Stimulated activated CD4-positive, alpha-beta T cell treated with anti-CD3 and anti-CD28 coated beads, Interleukin-1b, Interleukin-23, amount 100 ng/mL, for 4 hours (primary cell): Measurements from ENCODE around the gene C1orf21.

Experiments
- DNase-seq, 2 donors: peaks; one replicate each; pipeline ENCODE4 v3.0.0-alpha.2; 2020; ENCODE audit warnings: low read depth in 2 of 2

C1orf21 gene

DNA sequence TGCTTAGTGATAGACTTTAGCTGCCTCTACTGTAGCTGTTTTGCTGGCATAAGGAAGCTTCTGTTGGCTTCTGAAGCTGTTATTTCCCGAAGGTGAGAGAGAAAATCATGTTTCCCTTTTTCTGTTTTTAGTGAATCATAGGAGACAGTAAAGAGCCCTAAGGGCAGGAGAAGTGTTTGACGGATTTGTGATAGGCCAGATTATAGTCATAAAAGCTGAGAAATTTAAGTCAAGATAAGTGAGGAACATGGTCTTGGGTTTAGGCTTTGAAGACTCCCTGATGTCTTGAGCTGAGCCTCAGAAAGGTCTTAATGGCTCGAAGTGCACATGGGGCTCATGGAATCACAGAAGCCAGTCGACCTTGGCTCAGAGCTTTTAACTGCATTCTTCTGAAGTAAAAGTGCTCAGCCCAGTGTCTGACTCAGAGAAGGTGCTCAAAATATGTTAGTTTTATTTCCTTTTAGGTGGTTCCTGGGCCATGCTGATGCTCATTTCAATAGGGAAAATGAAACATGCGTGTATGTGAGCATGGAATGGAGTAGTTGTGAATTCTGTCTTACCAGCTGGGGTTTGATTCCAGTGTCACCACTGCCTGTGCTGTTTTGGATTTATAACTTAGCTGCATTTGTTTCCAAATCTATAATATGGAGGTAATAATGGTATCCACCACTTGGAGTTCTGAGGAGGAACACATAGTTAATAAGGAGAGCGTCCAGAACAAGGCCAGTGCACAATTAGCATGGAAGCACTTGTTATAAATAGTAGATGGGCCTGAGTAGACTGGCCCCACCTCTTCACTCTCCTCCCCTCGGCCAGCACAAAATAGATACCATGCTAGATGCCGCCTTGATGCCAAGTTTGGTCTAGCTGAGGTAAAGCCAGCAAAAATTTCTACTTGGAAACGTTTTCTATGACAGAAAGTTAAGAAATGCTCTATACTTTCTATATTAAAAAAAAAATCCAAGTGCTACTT lies 99.2 kb downstream of the C1orf21 start:
- DNase-seq: no peak

DNA sequence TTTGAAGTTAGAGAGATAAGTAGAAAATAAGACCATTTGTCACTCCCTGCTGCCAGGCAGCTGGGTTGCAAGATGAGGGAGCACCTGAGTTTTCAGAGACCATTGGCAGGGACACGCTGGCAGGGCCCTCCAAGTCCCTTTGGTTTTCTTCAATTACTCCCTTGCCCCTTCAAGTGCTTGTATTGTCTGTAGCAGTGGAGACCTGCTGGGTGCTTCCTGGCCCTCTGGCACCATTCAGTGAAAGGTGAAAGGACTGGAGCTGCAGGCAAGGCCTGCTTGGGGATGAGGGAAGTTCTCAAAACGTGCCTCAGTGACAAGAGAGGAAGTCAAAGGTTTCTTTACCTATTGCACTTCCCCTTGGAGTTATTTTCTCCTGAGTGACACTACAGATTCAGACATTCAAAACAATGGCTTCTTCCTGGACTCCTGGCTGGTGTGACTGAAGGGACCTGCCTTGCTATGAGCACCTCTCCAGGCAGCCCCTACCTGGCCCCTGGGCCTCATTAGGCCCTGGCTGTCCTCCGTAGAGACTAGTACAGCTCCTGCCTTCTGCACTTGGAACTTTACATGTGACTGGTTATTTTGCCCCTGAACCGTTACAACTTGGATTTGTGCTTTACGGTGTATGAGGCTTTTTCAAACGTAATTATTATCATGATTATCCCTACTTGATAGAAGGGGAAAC lies 100.1 kb downstream of the C1orf21 start:
- DNase-seq: no peak

DNA sequence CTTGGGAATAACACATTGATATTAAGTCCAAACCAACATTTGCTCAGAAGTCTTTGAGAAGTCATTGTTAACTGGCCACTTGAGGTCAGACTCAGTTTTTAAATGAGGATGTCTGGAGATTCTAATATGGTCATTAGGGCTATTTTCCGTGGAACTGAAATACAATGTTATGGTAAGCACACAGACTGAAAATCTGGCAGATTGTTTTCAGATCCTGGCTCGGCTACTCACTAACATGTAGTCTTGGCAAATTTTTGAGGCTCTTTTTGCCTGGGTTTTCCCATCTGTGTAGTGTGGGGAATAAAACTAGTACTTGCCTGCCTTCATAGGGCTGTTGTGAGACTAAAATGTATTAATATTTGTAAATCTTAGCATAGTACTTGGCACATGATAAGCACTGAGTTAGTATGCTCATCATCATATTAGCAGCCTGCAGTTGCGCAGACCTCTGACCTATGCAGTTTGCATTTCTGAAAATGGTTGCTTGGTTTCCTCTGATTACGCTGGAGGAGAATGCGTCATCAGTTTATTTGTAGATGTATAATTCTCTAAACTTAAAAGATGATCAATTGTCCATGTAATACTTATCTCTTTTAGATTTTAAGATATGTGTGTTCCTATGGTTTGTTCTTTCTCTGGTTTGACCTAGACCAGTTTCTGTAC lies 100.8 kb downstream of the C1orf21 start:
- DNase-seq: no peak

DNA sequence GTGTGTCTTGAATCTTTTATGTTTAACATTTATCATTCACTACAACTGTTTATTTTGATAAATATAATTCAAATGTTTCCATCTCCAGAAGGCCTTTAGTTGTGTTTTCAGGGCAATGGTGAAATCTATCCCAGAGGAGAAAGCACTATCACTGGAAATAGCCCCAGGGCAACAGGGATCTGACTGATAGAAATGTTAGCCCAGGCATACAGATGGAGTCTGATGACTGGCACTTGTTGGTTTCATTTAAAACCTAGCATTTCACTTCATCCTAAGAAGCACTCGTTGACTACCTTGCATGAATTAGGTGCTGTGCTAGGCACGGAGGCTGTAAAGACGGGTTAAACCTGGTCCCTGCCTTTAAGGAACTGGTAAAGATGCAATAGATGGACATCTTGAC lies 103.1 kb downstream of the C1orf21 start:
- no peak for DNase-seq

DNA sequence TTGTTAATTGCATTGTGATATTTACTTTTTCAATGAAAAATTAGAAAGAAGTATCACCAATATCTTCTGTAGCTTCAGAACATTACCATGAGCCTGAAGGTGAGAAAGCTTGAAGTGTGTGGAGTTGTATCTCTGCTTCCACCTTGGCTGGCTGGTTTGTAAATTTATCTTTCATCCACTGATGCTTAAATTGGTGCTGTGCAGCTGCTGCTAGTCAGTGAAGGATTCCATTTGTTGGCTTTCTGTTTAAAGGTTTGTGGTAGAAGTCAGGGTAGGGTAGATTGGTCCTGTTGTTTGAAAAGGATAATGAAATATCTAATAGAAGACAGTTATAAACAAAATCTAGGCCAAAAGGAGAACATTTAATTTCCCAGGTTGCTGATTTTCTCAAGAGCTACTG lies 105.7 kb downstream of the C1orf21 start:
- no peak for DNase-seq

DNA sequence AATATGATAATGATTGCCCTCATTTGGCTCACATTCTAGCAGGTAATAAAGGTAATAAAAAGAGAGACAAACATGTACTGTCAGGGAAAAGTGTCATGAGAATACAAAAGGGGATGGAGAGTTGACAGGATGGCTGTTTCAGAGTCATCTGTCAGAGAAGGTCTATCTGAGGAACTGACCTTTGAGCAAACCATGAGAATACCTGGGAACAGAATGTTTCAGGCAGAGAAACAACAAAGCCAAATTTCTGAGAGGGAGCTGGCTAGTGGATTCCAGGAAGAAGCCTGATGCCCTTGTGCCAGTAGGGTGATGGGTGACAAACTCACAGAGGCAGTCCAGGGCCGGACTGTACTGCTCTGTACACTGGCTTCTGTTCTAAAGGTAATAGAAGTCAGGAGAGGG lies 107.2 kb downstream of the C1orf21 start:
- DNase-seq: no peak

DNA sequence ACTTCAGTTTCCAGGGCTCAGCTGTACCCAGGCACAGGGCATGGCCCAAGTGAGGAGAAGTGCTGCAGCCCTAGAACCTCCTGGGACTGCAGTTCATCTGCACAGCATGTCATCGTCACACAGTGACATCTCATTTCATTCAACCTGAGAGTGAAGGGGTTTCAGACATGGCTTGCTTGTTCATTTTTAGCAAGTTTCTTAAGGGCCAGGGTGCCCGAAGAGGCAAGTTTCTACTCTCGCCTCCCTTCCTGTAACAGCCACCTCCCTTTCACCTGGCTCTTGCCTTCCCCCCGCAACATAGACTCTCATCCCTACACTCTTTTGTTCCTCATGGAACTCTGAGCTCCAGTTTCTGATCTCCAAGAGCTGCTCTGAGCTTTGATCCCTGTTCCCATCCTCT lies 108.1 kb downstream of the C1orf21 start:
- no peak for DNase-seq

DNA sequence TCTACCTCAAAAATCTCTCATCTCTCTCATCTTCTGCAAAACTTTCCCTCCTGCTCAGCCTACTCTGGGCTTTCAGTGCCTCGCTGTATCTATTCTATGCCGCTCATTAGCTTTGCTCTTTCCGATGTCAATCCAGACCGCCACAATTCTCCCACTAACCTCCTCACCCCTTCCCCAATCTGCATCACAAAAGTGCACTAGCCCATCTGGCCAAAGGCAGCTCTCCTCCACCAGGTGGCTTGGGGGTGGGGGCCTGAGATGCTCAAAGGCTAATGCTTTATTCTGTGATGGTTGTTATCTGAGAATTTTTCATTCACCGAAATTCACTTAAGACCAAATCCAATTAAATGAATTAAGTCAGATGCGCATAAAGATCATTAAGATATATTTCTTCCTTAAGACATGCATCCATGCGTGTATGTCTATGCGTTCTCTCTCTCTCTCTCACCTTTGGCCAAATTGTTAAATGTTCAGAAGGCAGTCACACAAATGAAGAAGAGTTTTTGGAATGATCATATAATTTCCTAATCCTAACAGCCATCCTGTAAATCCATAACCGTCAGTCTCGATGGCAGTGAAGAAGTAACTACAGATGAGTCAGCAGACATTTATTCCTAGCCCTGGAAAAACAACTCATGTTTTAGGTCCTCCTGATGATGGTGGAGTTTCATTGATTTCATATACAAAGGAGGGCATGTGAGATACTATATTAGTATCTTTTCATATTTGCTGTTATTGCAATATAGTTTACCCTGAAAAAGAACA lies 111.3 kb downstream of the C1orf21 start:
- DNase-seq: no peak

DNA sequence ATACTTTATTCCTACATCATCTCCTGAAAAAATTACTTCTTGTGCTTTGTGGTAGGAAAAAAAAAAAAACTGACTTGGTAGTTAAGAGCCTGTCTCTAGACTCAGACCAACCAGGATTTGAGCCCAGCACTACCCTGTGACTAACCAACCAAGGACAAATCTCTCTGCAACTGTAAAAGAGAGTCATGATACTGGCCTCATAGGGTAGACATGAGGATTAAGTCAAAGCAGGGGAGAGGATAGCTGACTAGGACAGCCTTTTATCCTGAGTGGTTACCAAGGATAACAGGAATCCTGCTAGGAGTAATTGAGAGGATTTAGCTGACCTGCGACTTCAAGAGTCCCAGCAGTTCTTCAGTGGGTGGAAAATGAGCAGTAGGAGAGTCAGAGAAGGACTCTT lies 112.8 kb downstream of the C1orf21 start:
- DNase-seq: no peak

DNA sequence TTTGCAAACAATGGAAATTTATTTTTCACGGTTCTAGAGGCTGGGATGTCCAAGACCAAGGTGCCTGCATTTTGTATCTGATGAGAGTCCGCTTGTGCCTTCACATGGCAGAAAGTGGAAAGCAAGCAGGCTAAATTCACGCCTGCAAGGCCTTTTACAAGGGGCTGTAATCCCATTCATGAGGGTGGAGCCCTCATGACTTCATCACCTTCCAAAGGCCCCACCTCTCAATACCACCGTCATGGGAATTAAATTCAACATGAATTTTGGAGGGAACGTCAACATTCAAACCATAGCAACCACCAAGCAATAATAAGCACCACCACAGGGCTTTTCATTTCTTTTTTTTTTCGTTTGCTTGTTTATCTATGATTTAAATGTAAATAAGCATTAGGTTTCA lies 115.3 kb downstream of the C1orf21 start:
- DNase-seq: no peak

DNA sequence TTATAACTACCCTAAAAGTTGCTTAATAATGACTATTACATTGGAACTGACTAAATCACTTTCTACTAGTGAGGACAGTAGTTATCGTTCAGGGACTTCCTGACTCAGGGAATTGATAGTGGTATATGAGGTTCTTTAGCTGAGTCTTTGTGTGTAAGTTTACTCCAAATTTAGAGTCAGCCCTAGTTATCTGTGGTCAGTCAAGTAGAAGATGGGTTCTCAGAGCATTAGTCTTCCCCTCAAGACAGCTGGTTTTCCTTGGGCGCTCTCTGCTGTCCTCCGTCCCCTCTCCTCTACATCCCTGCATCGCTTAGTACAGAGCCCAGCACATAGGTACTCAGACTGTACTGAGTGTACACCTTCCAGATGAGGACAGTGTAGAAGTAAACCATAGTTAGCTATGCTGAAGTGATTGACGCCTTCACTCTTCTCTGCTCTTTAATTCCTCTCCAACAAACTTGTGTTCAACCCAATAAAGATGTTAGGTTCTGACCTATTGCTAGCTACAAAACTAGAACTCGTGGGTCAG lies 116.5 kb downstream of the C1orf21 start:
- no peak for DNase-seq

DNA sequence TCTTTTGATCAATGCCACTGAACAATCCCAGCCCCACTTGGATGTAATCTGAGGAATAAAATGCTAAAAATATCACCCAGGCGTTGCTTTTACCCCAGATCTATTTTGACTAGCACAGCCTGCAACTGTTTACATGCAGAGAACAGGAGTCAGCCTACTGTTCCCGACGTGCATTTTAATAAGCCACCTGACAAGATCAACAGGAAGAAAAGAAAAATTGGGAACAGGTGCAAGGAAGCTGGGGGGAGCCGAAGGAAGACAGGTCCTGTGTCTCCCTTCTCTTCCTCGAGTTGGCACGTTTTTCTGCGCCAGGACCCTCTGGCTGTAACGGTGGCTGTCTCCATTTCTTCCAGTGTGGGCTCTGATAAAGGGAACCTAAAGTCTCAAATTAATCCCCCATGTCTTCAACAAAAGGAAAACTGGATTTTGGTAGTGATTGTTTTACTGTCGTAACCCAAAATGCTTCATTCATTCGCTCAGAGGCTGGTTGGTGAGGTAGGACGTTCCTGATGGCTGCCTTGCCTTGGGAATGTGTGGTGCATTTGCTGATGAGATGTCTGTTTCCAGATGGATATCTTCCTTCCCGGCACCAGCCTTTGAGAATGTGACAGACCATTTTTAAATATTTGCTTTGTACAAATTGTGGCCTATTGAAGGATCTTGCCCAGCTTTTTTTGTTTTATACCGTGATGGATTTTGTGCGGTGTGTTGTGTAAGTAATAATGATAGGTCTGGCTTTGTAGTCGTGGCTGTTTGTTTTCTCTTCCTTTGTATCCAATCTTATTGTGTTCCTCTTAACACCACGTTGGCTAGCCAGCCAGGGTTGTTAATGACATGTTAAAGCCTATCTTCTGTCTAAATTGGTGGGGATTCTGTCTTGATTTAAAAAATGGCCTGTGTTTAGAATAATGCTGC lies 117.5 kb downstream of the C1orf21 start:
- no peak for DNase-seq

DNA sequence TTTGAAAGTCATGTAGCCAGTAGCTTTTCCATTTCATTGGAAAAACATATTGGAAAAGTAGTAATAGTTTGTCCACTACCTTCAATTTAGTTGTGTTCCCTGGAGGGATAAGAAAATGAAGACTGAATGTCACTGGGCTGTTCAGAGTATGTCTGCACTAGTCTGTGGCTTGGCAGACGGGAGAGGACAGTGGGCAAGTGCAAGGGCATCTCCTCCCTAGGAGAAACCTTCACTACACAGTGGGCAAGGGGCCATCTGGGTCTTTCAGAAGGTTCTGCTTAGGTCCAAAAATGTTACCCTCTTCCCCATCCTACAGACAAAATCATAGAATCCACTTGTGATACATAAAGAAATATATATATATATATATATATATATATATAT lies 118.1 kb downstream of the C1orf21 start:
- DNase-seq: no peak

DNA sequence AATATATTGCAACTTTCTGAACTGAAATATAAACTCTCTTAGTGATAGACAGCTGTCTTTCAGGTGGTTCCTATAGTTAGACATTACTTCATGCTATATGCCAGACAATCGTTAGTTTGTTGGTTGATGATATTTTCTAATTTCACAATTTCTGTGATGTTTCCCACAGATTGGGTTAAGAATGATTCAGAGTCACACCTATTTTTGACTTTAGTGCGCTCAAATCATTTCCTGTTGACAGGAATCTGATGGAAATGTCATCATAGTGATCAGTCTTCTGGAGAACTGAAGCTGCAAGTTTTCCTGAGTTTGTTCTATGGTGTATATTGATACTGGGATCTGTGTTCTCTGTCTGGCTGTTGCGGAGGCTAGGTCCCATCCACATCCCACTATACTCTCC lies 119.7 kb downstream of the C1orf21 start:
- DNase-seq: no peak

DNA sequence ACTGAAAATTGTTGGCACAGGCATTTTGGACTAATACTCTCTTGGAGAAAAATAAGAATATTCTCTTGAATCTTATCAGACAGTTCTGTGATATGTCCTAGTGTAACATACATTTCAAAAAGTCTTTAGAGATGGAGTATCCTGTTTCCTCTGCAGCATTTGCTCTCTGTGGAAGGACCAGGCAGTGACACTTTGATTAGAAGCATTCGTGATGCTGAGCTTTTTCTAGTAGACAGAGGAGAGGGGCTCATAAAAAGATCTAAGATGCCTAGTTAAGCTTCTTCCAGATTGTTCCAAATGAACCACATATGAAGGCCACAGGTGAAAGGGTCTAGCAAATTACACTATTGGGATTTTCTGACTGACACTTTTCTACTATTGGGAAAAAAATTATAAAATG lies 120.3 kb downstream of the C1orf21 start:
- no peak for DNase-seq

DNA sequence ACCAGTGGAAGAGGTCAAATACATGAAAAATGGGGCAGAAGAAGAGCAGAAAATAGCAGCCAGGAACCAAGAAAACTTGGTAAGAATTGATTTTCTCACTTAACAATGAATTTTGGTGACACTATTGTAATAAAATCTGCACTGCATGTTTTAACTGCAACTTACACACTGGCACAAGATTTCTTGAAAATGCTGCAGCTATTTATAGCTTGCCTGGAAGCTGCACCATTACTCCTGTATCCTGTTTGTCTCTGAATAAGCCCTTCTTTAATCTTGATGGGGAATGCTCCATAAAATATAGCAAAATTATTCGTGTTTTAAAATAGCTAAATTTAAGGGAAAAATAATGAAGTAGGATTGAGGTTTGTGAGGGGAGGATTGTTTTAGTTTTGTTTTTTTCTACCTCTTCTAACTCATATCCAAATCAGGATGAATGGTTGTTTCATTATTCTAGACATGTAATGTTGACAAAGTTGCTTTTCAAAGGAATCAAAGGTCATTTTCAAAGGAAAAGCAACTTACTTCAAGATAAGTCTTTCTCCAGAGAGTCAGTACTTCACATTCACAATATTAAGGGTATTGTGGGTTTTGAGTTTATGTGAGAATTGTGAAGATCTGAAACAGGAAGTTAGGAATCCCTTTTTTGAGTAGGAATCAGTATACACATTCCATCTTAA lies 120.9 kb downstream of the C1orf21 start:
- no peak for DNase-seq

DNA sequence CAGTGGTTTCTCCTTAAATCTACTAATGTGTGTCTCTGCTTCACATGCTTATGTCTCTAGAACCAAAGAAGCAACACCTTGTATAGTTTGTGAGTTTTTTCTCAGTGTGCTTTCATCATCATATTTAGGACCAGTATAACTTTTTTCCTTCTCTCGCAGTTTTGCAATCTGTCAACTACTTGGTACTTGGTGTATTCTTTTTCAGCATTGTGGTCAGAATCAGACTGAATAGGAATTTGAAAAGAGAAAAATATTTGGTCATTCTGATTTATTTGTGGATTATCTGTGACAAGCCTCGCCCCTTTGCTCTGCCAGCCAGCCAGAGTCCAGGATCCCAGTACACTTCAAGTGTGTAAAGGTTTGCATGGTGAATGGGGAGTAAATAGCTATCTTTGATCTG lies 122.3 kb downstream of the C1orf21 start:
- DNase-seq: no peak

DNA sequence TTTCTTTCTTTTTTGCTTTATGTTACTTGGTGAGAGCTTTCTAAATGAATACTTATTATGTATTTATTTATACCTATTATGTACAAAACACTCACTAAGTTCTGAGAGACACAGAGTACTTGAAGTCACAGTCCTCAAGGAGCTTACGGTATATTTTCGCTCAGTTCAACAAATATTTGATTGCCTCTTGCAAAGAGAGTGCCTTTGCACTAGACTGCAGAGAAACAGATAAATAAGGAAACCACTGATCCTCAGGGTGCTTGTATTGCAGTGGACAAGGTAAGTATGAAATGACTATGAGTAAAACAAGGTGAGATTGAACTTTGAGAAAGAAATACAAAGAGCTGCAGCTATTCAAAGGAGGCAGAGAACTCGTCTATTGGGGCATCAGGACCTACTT lies 123.3 kb downstream of the C1orf21 start:
- no peak for DNase-seq

DNA sequence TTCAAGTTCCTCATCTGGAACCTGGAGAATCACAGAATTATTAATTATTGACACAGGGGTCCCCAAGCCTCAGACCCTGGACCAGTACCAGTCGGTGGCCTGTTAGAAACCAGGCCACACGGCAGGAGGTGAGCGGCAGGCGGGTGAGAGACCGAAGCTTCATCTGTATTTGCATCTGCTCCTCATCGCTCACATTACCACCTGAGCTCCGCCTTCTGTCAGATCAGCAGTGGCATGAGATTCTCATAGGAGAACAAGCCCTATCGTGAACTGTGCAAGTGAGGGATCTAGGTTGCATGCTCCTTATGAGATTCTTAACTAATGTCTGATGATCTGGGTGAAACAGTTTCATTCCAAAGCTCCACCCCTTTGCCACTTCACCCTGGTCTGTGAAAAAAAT lies 125.9 kb downstream of the C1orf21 start:
- no peak for DNase-seq

DNA sequence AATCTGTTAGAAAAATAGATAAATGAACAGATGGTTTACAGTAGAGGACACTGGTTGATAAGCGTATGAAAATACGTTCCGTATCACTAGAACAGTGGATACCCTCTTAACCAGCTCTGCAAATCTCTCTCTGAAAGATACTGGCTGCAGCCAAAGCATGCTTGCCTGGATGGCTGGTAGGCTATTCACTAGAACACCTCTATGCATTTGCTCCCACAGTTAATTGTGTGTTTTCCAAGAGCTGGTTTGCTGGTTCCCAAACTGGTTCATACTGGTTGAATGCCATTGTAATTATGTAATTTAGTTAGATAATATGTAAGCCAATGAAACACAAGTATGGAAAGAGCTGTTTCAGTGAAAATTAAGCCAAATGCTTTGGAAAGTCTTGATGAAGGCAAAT lies 126.6 kb downstream of the C1orf21 start:
- no peak for DNase-seq
